Bladder microvascular endothelial cell (primary cell): ENCODE data around the gene AMH. TPM values are rescaled to one million over a fixed set of nuclear protein-coding genes. Genes with fewer than 3 reads are reported as not detected.

ENCODE experiments used
- total RNA-seq: library from RNA; depleted of rRNA; stranded (reverse); fragments of >200 nt; gene quantifications from 2 replicates; pipeline ENCODE4 v1.2.3, GENCODE V29; 2014

AMH gene
- total RNA-seq = 0.49 and 2.3 TPM in 2 replicates

GRCh38 chr19:2249010-2249866, at the start of gene AMH:
AMH (plus strand) TSS chr19:2249323; CDS start chr19:2249333, 10 bp downstream.

GRCh38 chr19:2236314-2237050, 12.6 kb upstream of the AMH start, which contains the start of the genes PLEKHJ1 and SF3A2:
PLEKHJ1 (minus strand) TSS chr19:2236329; CDS start chr19:2236248, 81 bp downstream.
SF3A2 (plus strand) TSS chr19:2236824; CDS start chr19:2243419, 6,595 bp downstream.

GRCh38 chr19:2255982-2256685, 7.0 kb downstream of the AMH start, which contains the start of gene JSRP1:
JSRP1 (minus strand) TSS chr19:2256417; CDS start chr19:2255314, 1,103 bp downstream.

DNA sequence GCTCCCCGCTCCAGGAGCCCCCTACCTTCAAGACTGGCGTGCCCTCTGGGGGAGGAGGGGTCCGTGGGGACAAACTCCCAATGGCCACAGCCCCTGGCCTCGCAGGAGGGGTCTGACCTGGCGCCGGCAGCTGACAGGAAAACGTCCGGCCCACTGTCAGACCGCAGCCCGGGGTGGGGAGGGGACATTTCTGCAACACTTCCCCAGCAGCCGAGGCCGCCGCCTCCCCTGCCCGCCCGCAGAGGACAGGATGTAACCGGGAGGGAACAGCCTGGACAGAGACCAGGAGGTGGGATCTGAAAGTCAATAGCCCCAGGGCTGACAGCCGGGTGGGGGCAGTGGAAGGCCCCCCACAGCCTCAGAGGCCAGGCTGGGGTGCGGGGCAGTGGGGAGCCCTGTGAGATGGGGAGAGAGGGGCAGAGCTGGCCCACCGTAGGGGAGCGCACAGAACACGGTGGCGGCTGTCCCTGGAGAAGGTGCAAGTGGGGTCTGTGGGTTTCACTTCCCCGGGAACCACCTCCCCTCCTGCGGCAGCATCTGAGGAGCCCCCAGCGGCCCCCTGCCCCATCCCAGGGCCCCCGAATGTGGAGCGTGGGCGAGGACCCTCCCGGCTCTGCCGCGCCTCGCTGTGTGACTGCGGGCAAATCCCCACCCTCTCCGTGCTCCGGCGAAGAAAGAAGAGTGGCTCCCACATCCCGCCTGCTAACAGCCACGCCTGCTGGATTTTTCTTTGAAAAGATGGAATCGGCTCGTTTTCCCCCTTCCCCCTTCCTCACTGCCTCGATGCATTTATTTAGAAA, 33.1 kb downstream of the AMH start, which contains the start of gene PEAK3:
PEAK3 (minus strand) TSS at position 114 of the 800 bp plus-strand sequence. CDS start 1,244 bp downstream, outside the sequence.

Other genes with a start within 250 kb of the AMH start
- 30.8 and 82.8 TPM in 2 replicates for gene BTBD2, start 233.6 kb upstream of the AMH start, total RNA-seq
- gene MKNK2, start 198.1 kb upstream of the AMH start, total RNA-seq = 74.1 and 114 TPM in 2 replicates
- 17.2 and 35.2 TPM in 2 replicates for gene MOB3A, start 153.0 kb upstream of the AMH start, total RNA-seq
- gene IZUMO4, start 152.4 kb upstream of the AMH start, total RNA-seq = 0.76 and 0.81 TPM in 2 replicates
- 71.7 and 146 TPM in 2 replicates for gene AP3D1, start 97.8 kb upstream of the AMH start, total RNA-seq
- gene DOT1L, start 85.4 kb upstream of the AMH start, total RNA-seq = 4.2 and 7.4 TPM in 2 replicates
- gene PLEKHJ1, start 13.0 kb upstream of the AMH start, total RNA-seq = 47.3 and 75.1 TPM in 2 replicates
- gene SF3A2, start 12.5 kb upstream of the AMH start, total RNA-seq = 37.7 and 92.1 TPM in 2 replicates
- gene JSRP1, start 7.1 kb downstream of the AMH start, total RNA-seq = not detected in 2 replicates
- gene PEAK3, start 32.9 kb downstream of the AMH start, total RNA-seq = 0.25 TPM in 1 of 2 replicates, not detected in the other
- not detected in 2 replicates for gene LINGO3, start 58.8 kb downstream of the AMH start, total RNA-seq
- 82.6 and 95.7 TPM in 2 replicates for gene LSM7, start 79.3 kb downstream of the AMH start, total RNA-seq
- gene SPPL2B, start 79.4 kb downstream of the AMH start, total RNA-seq = 12.0 and 50.8 TPM in 2 replicates
- 0.06 TPM in 1 of 2 replicates, not detected in the other for gene TMPRSS9, start 110.9 kb downstream of the AMH start, total RNA-seq
- gene TIMM13, start 178.3 kb downstream of the AMH start, total RNA-seq = 40.0 and 40.2 TPM in 2 replicates
- 102 and 109 TPM in 2 replicates for gene LMNB2, start 207.6 kb downstream of the AMH start, total RNA-seq
- 32.2 and 192 TPM in 2 replicates for gene GADD45B, start 226.8 kb downstream of the AMH start, total RNA-seq